ENCODE results near the gene NUDT17.

DNA sequence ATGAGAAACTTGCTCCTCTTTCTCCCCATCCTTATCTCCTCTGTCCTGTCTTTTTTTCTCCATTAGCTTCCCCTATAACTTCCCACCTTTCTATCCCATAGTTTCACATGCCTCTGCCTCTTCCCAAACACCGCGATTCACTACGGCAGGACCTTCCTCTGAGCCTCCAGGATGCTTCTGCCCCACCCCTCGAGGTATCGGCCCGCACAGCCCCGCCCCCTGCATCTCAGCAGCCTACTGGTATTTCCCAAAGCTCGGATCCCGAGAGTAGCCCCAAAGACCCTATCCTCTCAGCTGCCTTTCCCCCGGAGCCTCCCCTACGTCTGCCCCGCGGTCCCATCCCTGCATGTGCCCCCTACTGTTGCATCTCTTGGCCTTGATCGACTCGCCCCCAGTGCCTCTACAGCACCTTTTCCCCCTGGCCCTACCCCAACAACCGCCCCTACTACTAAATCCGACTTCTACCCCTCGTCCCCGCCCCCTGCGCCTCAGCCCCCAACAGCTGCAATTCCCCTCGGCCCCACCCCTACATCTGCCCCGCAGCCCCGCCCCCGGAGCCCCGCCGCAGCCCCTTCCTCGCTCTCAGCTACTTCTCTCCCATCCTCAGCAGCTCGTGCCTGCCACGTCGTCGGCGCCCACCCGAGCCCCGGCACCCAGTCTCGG lies 12.9 kb downstream of the NUDT17 start:
- TF ChIP-seq, protein P1, sequence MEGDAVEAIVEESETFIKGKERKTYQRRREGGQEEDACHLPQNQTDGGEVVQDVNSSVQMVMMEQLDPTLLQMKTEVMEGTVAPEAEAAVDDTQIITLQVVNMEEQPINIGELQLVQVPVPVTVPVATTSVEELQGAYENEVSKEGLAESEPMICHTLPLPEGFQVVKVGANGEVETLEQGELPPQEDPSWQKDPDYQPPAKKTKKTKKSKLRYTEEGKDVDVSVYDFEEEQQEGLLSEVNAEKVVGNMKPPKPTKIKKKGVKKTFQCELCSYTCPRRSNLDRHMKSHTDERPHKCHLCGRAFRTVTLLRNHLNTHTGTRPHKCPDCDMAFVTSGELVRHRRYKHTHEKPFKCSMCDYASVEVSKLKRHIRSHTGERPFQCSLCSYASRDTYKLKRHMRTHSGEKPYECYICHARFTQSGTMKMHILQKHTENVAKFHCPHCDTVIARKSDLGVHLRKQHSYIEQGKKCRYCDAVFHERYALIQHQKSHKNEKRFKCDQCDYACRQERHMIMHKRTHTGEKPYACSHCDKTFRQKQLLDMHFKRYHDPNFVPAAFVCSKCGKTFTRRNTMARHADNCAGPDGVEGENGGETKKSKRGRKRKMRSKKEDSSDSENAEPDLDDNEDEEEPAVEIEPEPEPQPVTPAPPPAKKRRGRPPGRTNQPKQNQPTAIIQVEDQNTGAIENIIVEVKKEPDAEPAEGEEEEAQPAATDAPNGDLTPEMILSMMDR (conservative IDR thresholded peaks at IDR 0.05; ENCODE audit: low read length): no peak
- no peak for TF ChIP-seq EZH2phosphoT487 (IDR thresholded peaks at IDR 0.05; ENCODE audit: borderline replicate concordance)
